OCI-LY1 (cell line): ENCODE measurements around the gene SLC43A2.
"Not testable (repeated sequence)": the region's sequence is repeated elsewhere in the genome, so short reads cannot be mapped to it uniquely, and the experiment has no call there.

ENCODE experiments used
- EZH2 ChIP-seq: fragments of 200-600 bp; sonication (generic), shearing (Covaris generic); IDR thresholded peaks from 2 replicates; pipeline ENCODE4 v1.8.0; 2017; ENCODE audit warnings: borderline replicate concordance, mixed run types, mild to moderate bottlenecking, antibody characterized with exemption, low read length, moderate library complexity, mixed read lengths
- TF ChIP-seq, protein P1 (sequence below): fragments of 200-600 bp; sonication (generic), shearing (Covaris generic); IDR thresholded peaks from 2 replicates; pipeline ENCODE4 v1.5.1; 2017; ENCODE audit warnings: mild to moderate bottlenecking, antibody characterized with exemption, low read length, moderate library complexity, mixed read lengths

DNA sequence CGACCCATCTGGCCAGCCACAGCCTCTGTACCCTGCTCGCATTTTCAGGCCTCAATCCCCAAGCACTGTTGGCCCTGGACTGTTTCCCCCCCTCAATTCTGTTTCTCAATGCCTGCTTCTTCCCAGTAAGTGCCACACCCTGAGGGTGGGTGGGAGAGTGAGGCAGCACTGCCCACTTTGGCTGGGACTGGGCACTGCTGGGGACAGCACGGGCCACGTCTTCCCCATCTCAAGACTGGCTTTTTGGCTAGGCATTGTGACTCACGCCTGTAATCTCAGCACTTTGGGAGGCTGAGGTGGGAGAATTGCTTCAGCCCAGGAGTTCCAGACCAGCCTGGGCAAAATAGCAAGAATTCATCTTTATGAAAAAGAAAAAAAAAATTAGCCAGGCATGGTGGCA, 56.0 kb downstream of the SLC43A2 start:
- TF ChIP-seq, protein P1, sequence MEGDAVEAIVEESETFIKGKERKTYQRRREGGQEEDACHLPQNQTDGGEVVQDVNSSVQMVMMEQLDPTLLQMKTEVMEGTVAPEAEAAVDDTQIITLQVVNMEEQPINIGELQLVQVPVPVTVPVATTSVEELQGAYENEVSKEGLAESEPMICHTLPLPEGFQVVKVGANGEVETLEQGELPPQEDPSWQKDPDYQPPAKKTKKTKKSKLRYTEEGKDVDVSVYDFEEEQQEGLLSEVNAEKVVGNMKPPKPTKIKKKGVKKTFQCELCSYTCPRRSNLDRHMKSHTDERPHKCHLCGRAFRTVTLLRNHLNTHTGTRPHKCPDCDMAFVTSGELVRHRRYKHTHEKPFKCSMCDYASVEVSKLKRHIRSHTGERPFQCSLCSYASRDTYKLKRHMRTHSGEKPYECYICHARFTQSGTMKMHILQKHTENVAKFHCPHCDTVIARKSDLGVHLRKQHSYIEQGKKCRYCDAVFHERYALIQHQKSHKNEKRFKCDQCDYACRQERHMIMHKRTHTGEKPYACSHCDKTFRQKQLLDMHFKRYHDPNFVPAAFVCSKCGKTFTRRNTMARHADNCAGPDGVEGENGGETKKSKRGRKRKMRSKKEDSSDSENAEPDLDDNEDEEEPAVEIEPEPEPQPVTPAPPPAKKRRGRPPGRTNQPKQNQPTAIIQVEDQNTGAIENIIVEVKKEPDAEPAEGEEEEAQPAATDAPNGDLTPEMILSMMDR: not testable (repeated sequence)
- not testable (repeated sequence) for TF ChIP-seq EZH2
